Activated T-cell treated with anti-CD3 and anti-CD28 coated beads, Interleukin-2, amount 50 U/mL, for 24 hours (primary cell): ENCODE results near the gene IP6K3.

ENCODE experiments used
- DNase-seq: peaks from one replicate; pipeline ENCODE4 v3.0.0-alpha.2; 2020
- H3K27ac Mint-ChIP-seq: 2 replicates; pipeline ENCODE4 v1.8.0; 2020; ENCODE audit warnings: mild to moderate bottlenecking, mixed read lengths
- H3K27me3 Mint-ChIP-seq: 2 replicates; pipeline ENCODE4 v1.8.0; 2020; ENCODE audit warnings: mixed read lengths
- H3K36me3 Mint-ChIP-seq: 2 replicates; pipeline ENCODE4 v1.8.0; 2020; ENCODE audit warnings: low read depth, mixed read lengths
- H3K4me1 Mint-ChIP-seq: 2 replicates; pipeline ENCODE4 v1.8.0; 2020; ENCODE audit warnings: low read depth, mixed read lengths
- H3K4me3 Mint-ChIP-seq: 2 replicates; pipeline ENCODE4 v1.8.0; 2020; ENCODE audit warnings: mild to moderate bottlenecking, moderate library complexity, mixed read lengths
- H3K9me3 Mint-ChIP-seq: 2 replicates; pipeline ENCODE4 v1.8.0; 2020; ENCODE audit warnings: mixed read lengths

The IP6K3 gene

GRCh38 chr6:33758815-33759216 lies 12.1 kb upstream of the IP6K3 start:
- Mint-ChIP-seq H3K4me3 (no peak overlapping the region), H3K9me3 (no peaks in the 10 kb centered on the region), H3K36me3 (no peaks in the 10 kb centered on the region), H3K27me3 (no peaks in the 10 kb centered on the region), H3K4me1 (no peaks in the 10 kb centered on the region), H3K27ac (no peak overlapping the region)
- DNase-seq: no peak

- Mint-ChIP-seq H3K27ac (no peak overlapping the region), H3K4me3 (no peak overlapping the region), H3K4me1 (no peaks in the 10 kb centered on the region)
Observed at GRCh38 chr6:33757906-33758305, 11.2 kb upstream of the IP6K3 start.

GRCh38 chr6:33757113-33757512 lies 10.4 kb upstream of the IP6K3 start:
- H3K4me3 Mint-ChIP-seq: no peak overlapping the region

More at GRCh38 chr6:33757906-33758305, 11.2 kb upstream of the IP6K3 start:
- Mint-ChIP-seq H3K36me3 (no peaks in the 10 kb centered on the region), H3K9me3 (no peaks in the 10 kb centered on the region), H3K27me3 (no peaks in the 10 kb centered on the region)
- no peak for DNase-seq

GRCh38 chr6:33756211-33756954 lies 9.7 kb upstream of the IP6K3 start:
- DNase-seq: no peak
- Mint-ChIP-seq H3K27me3 (no peaks in the 10 kb centered on the region), H3K36me3 (no peaks in the 10 kb centered on the region), H3K9me3 (no peaks in the 10 kb centered on the region), H3K4me1 (no peaks in the 10 kb centered on the region), H3K4me3 (no peak overlapping the region), H3K27ac (no peak overlapping the region)

More at GRCh38 chr6:33757113-33757512, 10.4 kb upstream of the IP6K3 start:
- DNase-seq: no peak
- Mint-ChIP-seq H3K36me3 (no peaks in the 10 kb centered on the region), H3K27ac (no peak overlapping the region), H3K4me1 (no peaks in the 10 kb centered on the region), H3K9me3 (no peaks in the 10 kb centered on the region), H3K27me3 (no peaks in the 10 kb centered on the region)

- DNase-seq: no peak
- no peak overlapping the region for H3K27ac Mint-ChIP-seq
Observed at GRCh38 chr6:33755070-33755869, 8.6 kb upstream of the IP6K3 start.

GRCh38 chr6:33754222-33754621 lies 7.5 kb upstream of the IP6K3 start:
- Mint-ChIP-seq H3K4me1 (no peaks in the 10 kb centered on the region), H3K27me3 (no peaks in the 10 kb centered on the region), H3K9me3 (no peaks in the 10 kb centered on the region), H3K4me3 (no peak overlapping the region), H3K36me3 (no peaks in the 10 kb centered on the region), H3K27ac (no peak overlapping the region)
- no peak for DNase-seq

More at GRCh38 chr6:33755070-33755869, 8.6 kb upstream of the IP6K3 start:
- Mint-ChIP-seq H3K27me3 (no peaks in the 10 kb centered on the region), H3K9me3 (no peaks in the 10 kb centered on the region), H3K4me3 (no peak overlapping the region), H3K36me3 (no peaks in the 10 kb centered on the region), H3K4me1 (no peaks in the 10 kb centered on the region)

- Mint-ChIP-seq H3K27me3 (peaks cover 2% of the 10 kb centered on the region), H3K9me3 (no peaks in the 10 kb centered on the region), H3K4me3 (no peak overlapping the region), H3K27ac (no peak overlapping the region), H3K36me3 (no peaks in the 10 kb centered on the region), H3K4me1 (no peaks in the 10 kb centered on the region)
- DNase-seq: no peak
Observed at GRCh38 chr6:33752646-33753015, 5.9 kb upstream of the IP6K3 start.

GRCh38 chr6:33751771-33752645 lies 5.3 kb upstream of the IP6K3 start:
- no peak overlapping the region for H3K27ac Mint-ChIP-seq
- H3K9me3 Mint-ChIP-seq: no peaks in the 10 kb centered on the region
- H3K27me3 Mint-ChIP-seq: peaks cover 2% of the 10 kb centered on the region
- H3K4me1 Mint-ChIP-seq: no peaks in the 10 kb centered on the region
- H3K36me3 Mint-ChIP-seq: no peaks in the 10 kb centered on the region
- no peak for DNase-seq
- H3K4me3 Mint-ChIP-seq: no peak overlapping the region

GRCh38 chr6:33750244-33750991 lies 3.7 kb upstream of the IP6K3 start:
- Mint-ChIP-seq H3K27me3 (peaks cover 2% of the 10 kb centered on the region), H3K27ac (no peak overlapping the region), H3K36me3 (no peaks in the 10 kb centered on the region), H3K9me3 (no peaks in the 10 kb centered on the region), H3K4me1 (no peaks in the 10 kb centered on the region), H3K4me3 (no peak overlapping the region)
- no peak for DNase-seq

GRCh38 chr6:33749401-33749800 lies 2.7 kb upstream of the IP6K3 start:
- no peak for DNase-seq
- no peaks in the 10 kb centered on the region for H3K36me3 Mint-ChIP-seq
- no peak overlapping the region for H3K27ac Mint-ChIP-seq
- H3K4me1 Mint-ChIP-seq: no peaks in the 10 kb centered on the region
- H3K9me3 Mint-ChIP-seq: no peaks in the 10 kb centered on the region
- peaks cover 2% of the 10 kb centered on the region for H3K27me3 Mint-ChIP-seq
- no peak overlapping the region for H3K4me3 Mint-ChIP-seq

- H3K9me3 Mint-ChIP-seq: no peaks in the 10 kb centered on the region
- no peak overlapping the region for H3K27ac Mint-ChIP-seq
- H3K4me1 Mint-ChIP-seq: peaks cover 2% of the 10 kb centered on the region
- DNase-seq: no peak
- H3K4me3 Mint-ChIP-seq: no peak overlapping the region
- no peaks in the 10 kb centered on the region for H3K36me3 Mint-ChIP-seq
- H3K27me3 Mint-ChIP-seq: peaks cover 2% of the 10 kb centered on the region
Observed at GRCh38 chr6:33748841-33749240, 2.1 kb upstream of the IP6K3 start.

GRCh38 chr6:33747823-33748222 lies 1.1 kb upstream of the IP6K3 start:
- H3K4me1 Mint-ChIP-seq: peaks cover 2% of the 10 kb centered on the region
- no peak overlapping the region for H3K4me3 Mint-ChIP-seq
- H3K36me3 Mint-ChIP-seq: no peaks in the 10 kb centered on the region
- H3K27me3 Mint-ChIP-seq: peaks cover 2% of the 10 kb centered on the region
- no peaks in the 10 kb centered on the region for H3K9me3 Mint-ChIP-seq
- no peak for DNase-seq
- no peak overlapping the region for H3K27ac Mint-ChIP-seq

- DNase-seq: no peak
- Mint-ChIP-seq H3K4me1 (peaks cover 2% of the 10 kb centered on the region), H3K36me3 (no peaks in the 10 kb centered on the region), H3K9me3 (no peaks in the 10 kb centered on the region), H3K27ac (no peak overlapping the region), H3K4me3 (no peak overlapping the region), H3K27me3 (peaks cover 2% of the 10 kb centered on the region)
Observed at GRCh38 chr6:33746036-33746600, 587 bp downstream of the IP6K3 start.

- Mint-ChIP-seq H3K36me3 (no peaks in the 10 kb centered on the region), H3K9me3 (no peaks in the 10 kb centered on the region), H3K27me3 (peaks cover 2% of the 10 kb centered on the region), H3K4me3 (no peak overlapping the region), H3K4me1 (peaks cover 2% of the 10 kb centered on the region), H3K27ac (no peak overlapping the region)
- no peak for DNase-seq
Observed at GRCh38 chr6:33745548-33745947, 1.2 kb downstream of the IP6K3 start.
